WERI-Rb-1 (cell line): ENCODE data around the gene SYNPO.

Source experiments
- DNase-seq: peaks from one replicate; pipeline ENCODE4 v3.0.0-alpha.2; 2020
- H3K27ac ChIP-seq: fragments of 250-450 bp; sonication (Bioruptor Pico); 2 replicates; pipeline ENCODE4 v1.5.1; 2020; ENCODE audit warnings: mild to moderate bottlenecking, moderate library complexity
- H3K27me3 ChIP-seq: fragments of 250-450 bp; sonication (Bioruptor Pico); 2 replicates; pipeline ENCODE4 v1.5.1; 2021; ENCODE audit warnings: mild to moderate bottlenecking, low read depth, moderate library complexity; ENCODE audit not compliant: insufficient read depth, severe bottlenecking
- H3K36me3 ChIP-seq: fragments of 250-450 bp; sonication (Bioruptor Pico); 2 replicates; pipeline ENCODE4 v1.5.1; 2020; ENCODE audit warnings: mild to moderate bottlenecking, moderate library complexity
- H3K4me3 ChIP-seq: 2 replicates; pipeline ENCODE4 v1.5.1; 2011; ENCODE audit warnings: low read depth, mild to moderate bottlenecking, control low read depth, low read length
- H3K9me3 ChIP-seq: fragments of 250-450 bp; sonication (Bioruptor Pico); 2 replicates; pipeline ENCODE4 v1.5.1; 2021; ENCODE audit warnings: mild to moderate bottlenecking, moderate library complexity; ENCODE audit not compliant: severe bottlenecking
- TF ChIP-seq, protein P1 (sequence below): IDR thresholded peaks from 2 replicates; pipeline ENCODE4 v1.5.1; 2011; ENCODE audit warnings: low read depth, mild to moderate bottlenecking, control low read depth, inconsistent platforms, low read length

The SYNPO gene

DNA sequence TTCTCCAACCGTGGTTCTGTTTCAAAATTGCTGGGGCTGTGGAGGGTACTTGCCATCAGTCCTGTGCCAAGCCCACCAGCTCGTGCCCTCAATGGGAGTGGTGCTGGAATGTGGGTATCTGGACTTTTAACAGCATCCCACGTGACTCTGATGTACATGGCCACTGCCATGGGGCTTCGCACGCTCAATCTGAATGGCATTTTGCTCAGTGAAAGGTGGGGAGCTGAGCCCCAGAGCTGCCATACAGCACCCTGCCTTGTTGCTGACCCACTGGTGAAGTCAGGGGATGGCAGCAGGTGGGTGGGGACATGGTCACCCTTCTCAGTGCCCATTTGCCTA, 16.6 kb upstream of the SYNPO start:
- H3K9me3 ChIP-seq: no peaks in the 10 kb centered on the region
- TF ChIP-seq, protein P1, sequence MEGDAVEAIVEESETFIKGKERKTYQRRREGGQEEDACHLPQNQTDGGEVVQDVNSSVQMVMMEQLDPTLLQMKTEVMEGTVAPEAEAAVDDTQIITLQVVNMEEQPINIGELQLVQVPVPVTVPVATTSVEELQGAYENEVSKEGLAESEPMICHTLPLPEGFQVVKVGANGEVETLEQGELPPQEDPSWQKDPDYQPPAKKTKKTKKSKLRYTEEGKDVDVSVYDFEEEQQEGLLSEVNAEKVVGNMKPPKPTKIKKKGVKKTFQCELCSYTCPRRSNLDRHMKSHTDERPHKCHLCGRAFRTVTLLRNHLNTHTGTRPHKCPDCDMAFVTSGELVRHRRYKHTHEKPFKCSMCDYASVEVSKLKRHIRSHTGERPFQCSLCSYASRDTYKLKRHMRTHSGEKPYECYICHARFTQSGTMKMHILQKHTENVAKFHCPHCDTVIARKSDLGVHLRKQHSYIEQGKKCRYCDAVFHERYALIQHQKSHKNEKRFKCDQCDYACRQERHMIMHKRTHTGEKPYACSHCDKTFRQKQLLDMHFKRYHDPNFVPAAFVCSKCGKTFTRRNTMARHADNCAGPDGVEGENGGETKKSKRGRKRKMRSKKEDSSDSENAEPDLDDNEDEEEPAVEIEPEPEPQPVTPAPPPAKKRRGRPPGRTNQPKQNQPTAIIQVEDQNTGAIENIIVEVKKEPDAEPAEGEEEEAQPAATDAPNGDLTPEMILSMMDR: no peak
- no peak overlapping the region for H3K27ac ChIP-seq
- H3K36me3 ChIP-seq: no peaks in the 10 kb centered on the region
- DNase-seq: no peak
- H3K4me3 ChIP-seq: no peak overlapping the region
- no peaks in the 10 kb centered on the region for H3K27me3 ChIP-seq

DNA sequence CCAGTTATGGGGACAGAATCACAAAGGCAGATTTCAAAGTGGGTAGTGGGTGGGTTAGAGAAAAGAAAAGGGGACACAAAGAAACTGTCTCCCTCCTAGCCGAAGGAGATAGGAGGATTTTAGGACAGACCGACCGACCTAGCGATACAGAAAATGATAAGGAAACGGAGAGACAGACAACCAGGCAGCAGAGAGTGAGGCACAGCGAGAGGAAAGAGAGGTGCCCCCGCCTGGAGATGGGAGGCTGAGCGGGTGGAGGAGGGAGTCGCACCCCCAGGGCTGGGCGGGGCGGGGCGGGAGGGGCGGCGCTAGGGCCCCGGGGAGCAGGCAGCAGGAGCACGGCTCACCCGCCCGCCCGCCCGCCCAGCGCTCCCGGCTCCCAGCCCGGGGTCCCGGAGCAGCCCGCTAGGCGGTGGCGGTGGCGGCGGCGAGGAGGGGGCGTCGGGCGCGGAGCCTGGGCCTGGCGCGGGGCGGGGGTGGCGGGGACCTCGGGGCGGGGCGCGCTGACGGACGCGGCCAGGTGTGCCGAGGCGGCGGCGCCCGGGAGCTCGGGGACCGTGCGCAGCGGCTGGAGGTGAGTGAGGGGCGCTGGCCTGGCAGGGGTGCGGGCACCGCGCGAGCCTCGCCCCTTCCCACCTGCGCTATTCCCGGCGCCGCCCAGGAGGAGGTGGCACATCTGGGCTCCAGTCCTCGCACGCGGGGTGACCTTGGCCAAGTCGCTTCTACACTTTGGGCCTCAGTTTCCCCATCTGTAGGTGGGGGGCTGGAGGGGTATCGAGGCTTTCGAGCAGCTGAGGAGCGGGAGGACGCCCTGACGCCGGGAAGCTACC, 15.9 kb upstream of the SYNPO start:
- no peak for DNase-seq

DNA sequence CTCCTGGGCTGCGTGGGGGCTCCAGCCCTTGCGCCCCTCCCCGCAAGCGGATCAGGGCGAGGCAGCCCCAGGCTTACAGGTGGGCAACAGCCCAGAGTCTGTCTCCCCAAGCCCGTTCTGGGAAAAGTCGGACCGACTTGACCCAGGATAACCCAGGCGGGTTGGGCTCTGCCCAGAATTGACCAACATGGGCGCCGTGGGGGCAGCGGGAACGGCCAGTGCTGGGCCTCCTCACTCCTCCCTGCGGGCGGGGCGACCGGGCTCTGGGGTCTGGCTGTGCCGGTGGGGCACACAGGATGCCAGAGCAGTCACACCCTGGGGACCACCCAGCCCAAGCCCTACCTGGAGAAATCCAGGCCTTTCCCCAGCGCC, 15.3 kb upstream of the SYNPO start:
- Histone ChIP-seq H3K9me3 (no peaks in the 10 kb centered on the region), H3K4me3 (peak overlapping the region; percentile 34), H3K27me3 (no peaks in the 10 kb centered on the region), H3K27ac (no peak overlapping the region), H3K36me3 (no peaks in the 10 kb centered on the region)
- no peak for DNase-seq
- TF ChIP-seq, protein P1: no peak

More for the DNA sequence above, 15.9 kb upstream of the SYNPO start:
- H3K4me3 ChIP-seq: peak overlapping the region; percentile 34
- no peaks in the 10 kb centered on the region for H3K27me3 ChIP-seq
- TF ChIP-seq, protein P1: no peak
- H3K9me3 ChIP-seq: no peaks in the 10 kb centered on the region
- no peak overlapping the region for H3K27ac ChIP-seq
- H3K36me3 ChIP-seq: no peaks in the 10 kb centered on the region

DNA sequence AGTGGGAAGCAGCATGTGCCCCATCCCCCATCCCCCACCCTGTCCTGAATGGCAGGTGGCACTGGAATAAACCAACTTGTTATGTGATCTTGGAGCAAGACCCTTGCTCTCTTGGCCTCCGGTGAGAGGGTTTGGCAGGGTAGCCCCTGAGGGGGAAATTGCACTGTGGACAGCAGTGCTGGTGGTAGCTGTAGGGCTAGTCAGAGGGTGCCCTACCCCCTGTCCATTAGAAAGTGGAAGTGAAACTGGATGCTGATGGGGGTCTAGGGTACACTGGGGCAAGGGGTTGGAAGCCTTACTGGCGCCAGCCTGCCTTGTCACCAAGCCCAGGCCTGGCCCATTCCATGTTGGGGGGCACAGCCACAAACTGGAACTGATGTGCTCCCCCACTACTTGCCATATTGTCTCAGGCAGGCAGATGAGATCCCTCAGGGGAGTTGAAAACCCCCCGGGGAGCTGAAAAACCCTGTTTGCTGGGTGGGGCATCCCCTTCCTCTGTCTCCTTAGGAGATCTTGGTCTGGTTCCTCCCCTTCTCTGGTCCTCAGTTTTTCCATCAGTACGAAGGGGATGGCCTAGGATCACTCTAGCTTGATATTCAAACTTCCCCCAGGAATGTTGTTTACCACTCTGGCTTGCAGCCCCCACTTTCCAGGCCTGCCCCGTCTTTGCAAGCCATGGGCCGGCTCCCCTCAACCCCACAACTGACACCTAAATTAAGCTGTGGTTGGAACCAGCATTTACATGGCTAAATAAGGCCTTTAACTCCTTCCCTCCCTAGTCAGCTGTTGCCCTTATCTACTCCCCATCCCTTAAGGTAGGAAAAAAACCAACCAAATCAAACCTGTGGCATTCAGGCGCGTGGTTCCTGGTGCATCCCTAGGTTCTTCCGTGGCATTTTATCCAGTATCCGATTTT, 14.4 kb upstream of the SYNPO start:
- DNase-seq: no peak
- Histone ChIP-seq H3K36me3 (no peaks in the 10 kb centered on the region), H3K27ac (no peak overlapping the region), H3K4me3 (no peak overlapping the region), H3K27me3 (no peaks in the 10 kb centered on the region), H3K9me3 (no peaks in the 10 kb centered on the region)
- TF ChIP-seq, protein P1: no peak

DNA sequence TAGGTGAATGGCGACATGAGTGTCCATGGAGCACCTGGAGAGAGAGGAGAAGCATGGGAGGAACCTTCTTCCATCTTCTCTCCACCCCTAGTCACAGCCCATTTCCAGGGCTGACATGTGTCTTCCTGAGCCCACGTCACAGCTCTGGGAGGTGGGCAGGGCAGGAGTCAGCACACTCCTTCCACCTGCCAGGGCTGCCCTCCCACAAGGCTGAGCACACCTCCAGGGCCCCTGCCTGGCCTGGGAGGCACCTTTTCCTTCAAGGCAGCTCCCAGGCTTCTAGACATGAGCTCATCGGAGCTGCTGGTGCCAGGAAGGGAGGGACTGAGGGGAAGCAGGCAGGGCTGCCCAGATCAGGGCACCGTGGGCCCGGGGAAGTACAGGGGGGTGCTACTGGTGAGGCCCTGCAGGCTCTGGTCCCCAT, 13.6 kb upstream of the SYNPO start:
- TF ChIP-seq, protein P1: no peak
- Histone ChIP-seq H3K4me3 (no peak overlapping the region), H3K36me3 (no peaks in the 10 kb centered on the region), H3K9me3 (no peaks in the 10 kb centered on the region), H3K27me3 (no peaks in the 10 kb centered on the region), H3K27ac (no peak overlapping the region)
- DNase-seq: no peak
